ENCODE data around the gene KAZALD1.
"Not testable (repeated sequence)": the region's sequence is repeated elsewhere in the genome, so short reads cannot be mapped to it uniquely, and the experiment has no call there.

Gene KAZALD1

GRCh38 chr10:101030496-101031127, 31.2 kb upstream of the KAZALD1 start:
- DNase-seq (ENCODE audit: low read depth): no peak

- DNase-seq (ENCODE audit: low read depth): peak; percentile 92
Measured at GRCh38 chr10:101031128-101031795, 30.5 kb upstream of the KAZALD1 start, which contains the start of the genes PDZD7 and SFXN3. Gene PDZD7, minus strand, starts transcription at chr10:101031129. Its CDS starts 910 bp downstream, at chr10:101030219. Gene SFXN3, plus strand, starts transcription at chr10:101031234. Its CDS starts 3,461 bp downstream, at chr10:101034695.

- DNase-seq (ENCODE audit: low read depth): peak; percentile 66
Measured at GRCh38 chr10:101031796-101032636, 29.8 kb upstream of the KAZALD1 start.

- DNase-seq (ENCODE audit: low read depth): peak; percentile 60
Measured at GRCh38 chr10:101032637-101033224, 29.1 kb upstream of the KAZALD1 start.

GRCh38 chr10:101033276-101033675, 28.5 kb upstream of the KAZALD1 start:
- no peak for DNase-seq (ENCODE audit: low read depth)

- DNase-seq (ENCODE audit: low read depth): not testable (repeated sequence)
Measured at GRCh38 chr10:101034404-101034803, 27.4 kb upstream of the KAZALD1 start.

- no peak for DNase-seq (ENCODE audit: low read depth)
Measured at GRCh38 chr10:101035314-101035713, 26.5 kb upstream of the KAZALD1 start.

GRCh38 chr10:101035916-101036702, 25.7 kb upstream of the KAZALD1 start:
- no peak for DNase-seq (ENCODE audit: low read depth)

- DNase-seq (ENCODE audit: low read depth): no peak
Measured at GRCh38 chr10:101036726-101037125, 25.1 kb upstream of the KAZALD1 start.

GRCh38 chr10:101038484-101038883, 23.3 kb upstream of the KAZALD1 start:
- DNase-seq (ENCODE audit: low read depth): no peak

GRCh38 chr10:101040061-101040460, 21.7 kb upstream of the KAZALD1 start:
- no peak for DNase-seq (ENCODE audit: low read depth)

- no peak for DNase-seq (ENCODE audit: low read depth)
Measured at GRCh38 chr10:101040851-101041250, 20.9 kb upstream of the KAZALD1 start.

GRCh38 chr10:101041252-101041761, 20.5 kb upstream of the KAZALD1 start:
- no peak for DNase-seq (ENCODE audit: low read depth)

GRCh38 chr10:101042118-101042517, 19.7 kb upstream of the KAZALD1 start:
- DNase-seq (ENCODE audit: low read depth): no peak

GRCh38 chr10:101042667-101043362, 19.0 kb upstream of the KAZALD1 start:
- peak; percentile 75 for DNase-seq (ENCODE audit: low read depth)

- no peak for DNase-seq (ENCODE audit: low read depth)
Measured at GRCh38 chr10:101043363-101043707, 18.5 kb upstream of the KAZALD1 start.

GRCh38 chr10:101044117-101044516, 17.7 kb upstream of the KAZALD1 start:
- no peak for DNase-seq (ENCODE audit: low read depth)

GRCh38 chr10:101046332-101047238, 15.2 kb upstream of the KAZALD1 start:
- DNase-seq (ENCODE audit: low read depth): no peak

- no peak for DNase-seq (ENCODE audit: low read depth)
Measured at GRCh38 chr10:101047268-101047667, 14.5 kb upstream of the KAZALD1 start.
